Activated T-helper 2 cell treated with anti-CD3 and anti-CD28 coated beads, Interferon-gamma antibody, Interleukin-2, Interleukin-4, amounts not matched to agents 10 μg/mL and 5 μg/mL and 100 μg/mL, durations not matched to agents 14 hours and 24 hours and 36 hours (primary cell): ENCODE data around the gene PIAS3. TPM values are rescaled to one million over a fixed set of nuclear protein-coding genes. Genes with fewer than 3 reads are reported as not detected.
"Not testable (repeated sequence)": the region's sequence is repeated elsewhere in the genome, so short reads cannot be mapped to it uniquely, and the experiment has no call there.

Experiments
- DNase-seq: peaks from one replicate; pipeline ENCODE4 v3.0.0; 2021; ENCODE audit warnings: low spot score
- H3K27ac Mint-ChIP-seq: one replicate; pipeline ENCODE4 v1.8.0; 2021; ENCODE audit warnings: mixed read lengths
- H3K27me3 Mint-ChIP-seq: one replicate; pipeline ENCODE4 v1.8.0; 2021; ENCODE audit warnings: low read depth, mixed read lengths
- H3K36me3 Mint-ChIP-seq: one replicate; pipeline ENCODE4 v1.8.0; 2021; ENCODE audit warnings: low read depth, mixed read lengths
- H3K4me1 Mint-ChIP-seq: one replicate; pipeline ENCODE4 v1.8.0; 2021; ENCODE audit warnings: low read depth, mixed read lengths
- H3K4me3 Mint-ChIP-seq: one replicate; pipeline ENCODE4 v1.8.0; 2021; ENCODE audit warnings: low read depth, mild to moderate bottlenecking, moderate library complexity, mixed read lengths
- H3K9me3 Mint-ChIP-seq: one replicate; pipeline ENCODE4 v1.8.0; 2021; ENCODE audit warnings: mixed read lengths
- intact Hi-C: fragments of 100-400 bp; cut with micrococcal nuclease; formaldehyde crosslinking; loops from one replicate; pipeline ENCODE4 v1.15.1; 2023
- total RNA-seq: library from RNA; stranded (reverse); gene quantifications from 2 replicates; pipeline ENCODE4 v1.2.3, GENCODE V29; 2022

Gene PIAS3
- total RNA-seq, 1 donor from 2014 or later, result 21.1 TPM

- Mint-ChIP-seq H3K27ac (no peak overlapping the region), H3K27me3 (no peaks in the 10 kb centered on the region), H3K9me3 (no peaks in the 10 kb centered on the region), H3K4me3 (no peak overlapping the region), H3K4me1 (peaks cover 2% of the 10 kb centered on the region), H3K36me3 (peaks cover 67% of the 10 kb centered on the region)
- no peak for DNase-seq
- intact Hi-C loops, result no loop called here
Measured at GRCh38 chr1:145837656-145838055, 21.2 kb downstream of the PIAS3 start.

DNA sequence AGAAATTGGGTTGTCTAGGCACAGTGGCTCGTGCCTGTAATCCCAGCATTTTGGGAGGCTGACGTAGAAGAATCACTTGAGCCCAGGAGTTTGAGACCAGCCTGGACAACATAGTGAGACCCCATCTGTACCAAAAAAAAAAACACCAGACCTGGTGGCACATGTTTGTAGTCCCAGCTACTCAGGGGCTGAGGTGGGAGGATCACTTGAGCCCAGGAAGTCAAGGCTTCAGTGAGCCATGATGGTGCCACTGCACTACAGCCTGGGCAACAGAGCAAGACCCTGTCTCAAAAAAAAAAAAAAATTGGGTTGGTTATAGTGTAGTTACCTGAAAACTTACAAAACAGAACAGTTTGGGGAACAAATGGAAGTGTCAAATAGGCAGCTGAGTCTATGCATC lies 28.1 kb downstream of the PIAS3 start:
- H3K9me3 Mint-ChIP-seq, H3K27ac Mint-ChIP-seq, intact Hi-C loops, H3K4me3 Mint-ChIP-seq, DNase-seq, H3K27me3 Mint-ChIP-seq: not testable (repeated sequence)
- peaks cover 77% of the 10 kb centered on the region for H3K36me3 Mint-ChIP-seq
- peaks cover 24% of the 10 kb centered on the region for H3K4me1 Mint-ChIP-seq

- intact Hi-C loops, result no loop called here
- Mint-ChIP-seq H3K4me1 (peaks cover 27% of the 10 kb centered on the region), H3K9me3 (no peaks in the 10 kb centered on the region), H3K36me3 (peaks cover 70% of the 10 kb centered on the region), H3K4me3 (no peak overlapping the region), H3K27ac (peak overlapping the region; percentile 69), H3K27me3 (no peaks in the 10 kb centered on the region)
- DNase-seq, result no peak
Measured at GRCh38 chr1:145828367-145829026, 30.4 kb downstream of the PIAS3 start.

DNA sequence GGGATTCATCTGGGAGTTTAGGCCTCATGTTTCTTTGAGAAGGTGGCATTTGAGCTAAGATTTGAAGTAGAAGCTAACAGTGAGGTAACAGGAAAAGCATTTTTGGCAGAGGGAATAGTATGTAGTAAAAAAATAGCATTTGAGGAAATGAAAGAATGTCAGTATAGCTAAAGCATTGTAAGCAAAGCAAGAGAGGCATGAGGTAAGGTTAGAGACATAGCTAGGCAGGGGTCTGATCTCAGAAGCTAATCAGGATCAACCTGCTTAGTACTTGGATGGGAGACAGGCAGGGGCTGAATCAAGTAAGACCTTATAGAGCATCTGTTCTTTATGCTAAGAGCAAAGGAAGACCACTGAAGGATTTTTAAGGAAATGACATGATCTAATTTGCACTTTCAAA lies 30.9 kb downstream of the PIAS3 start:
- Mint-ChIP-seq H3K4me3 (no peak overlapping the region), H3K36me3 (peaks cover 66% of the 10 kb centered on the region), H3K4me1 (peaks cover 27% of the 10 kb centered on the region), H3K9me3 (no peaks in the 10 kb centered on the region), H3K27me3 (no peaks in the 10 kb centered on the region), H3K27ac (peak overlapping the region; percentile 69)
- intact Hi-C loops, result no loop called here
- DNase-seq, result no peak

- H3K9me3 Mint-ChIP-seq, result no peaks in the 10 kb centered on the region
- no peaks in the 10 kb centered on the region for H3K27me3 Mint-ChIP-seq
- intact Hi-C loops, result no loop called here
- peak overlapping the region; percentile 99 for H3K4me3 Mint-ChIP-seq
- peaks cover 27% of the 10 kb centered on the region for H3K4me1 Mint-ChIP-seq
- DNase-seq, result no peak
- peaks cover 51% of the 10 kb centered on the region for H3K36me3 Mint-ChIP-seq
- peak overlapping the region; percentile 54 for H3K27ac Mint-ChIP-seq
Measured at GRCh38 chr1:145826030-145826429, 32.9 kb downstream of the PIAS3 start.

DNA sequence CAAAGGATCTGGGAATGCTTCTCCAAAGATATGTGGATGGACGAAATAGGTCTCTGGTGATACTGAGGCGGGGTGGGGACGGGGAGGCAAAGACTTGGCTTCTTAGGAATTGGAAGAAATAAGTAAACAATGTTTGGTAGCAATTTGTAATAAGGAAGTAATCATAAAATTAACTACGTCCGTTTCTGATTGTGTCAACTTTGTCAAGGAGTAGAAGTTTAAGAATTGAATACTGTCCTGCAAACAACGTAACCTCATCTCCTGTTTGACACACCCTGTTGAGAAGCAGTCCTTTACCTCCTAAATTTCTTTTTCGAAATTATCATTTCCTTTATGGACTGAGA lies 34.4 kb downstream of the PIAS3 start:
- intact Hi-C loops, result loop anchor here (1.0 kb wide), 1 partner anchor 35 kb away; the partner anchor contains the start of gene PIAS3
- peaks cover 37% of the 10 kb centered on the region for H3K36me3 Mint-ChIP-seq
- peak overlapping the region; percentile 95 for H3K27ac Mint-ChIP-seq
- H3K27me3 Mint-ChIP-seq, result no peaks in the 10 kb centered on the region
- DNase-seq, result no peak
- peaks cover 27% of the 10 kb centered on the region for H3K4me1 Mint-ChIP-seq
- H3K4me3 Mint-ChIP-seq, result peak overlapping the region; percentile 99
- H3K9me3 Mint-ChIP-seq, result no peaks in the 10 kb centered on the region

DNA sequence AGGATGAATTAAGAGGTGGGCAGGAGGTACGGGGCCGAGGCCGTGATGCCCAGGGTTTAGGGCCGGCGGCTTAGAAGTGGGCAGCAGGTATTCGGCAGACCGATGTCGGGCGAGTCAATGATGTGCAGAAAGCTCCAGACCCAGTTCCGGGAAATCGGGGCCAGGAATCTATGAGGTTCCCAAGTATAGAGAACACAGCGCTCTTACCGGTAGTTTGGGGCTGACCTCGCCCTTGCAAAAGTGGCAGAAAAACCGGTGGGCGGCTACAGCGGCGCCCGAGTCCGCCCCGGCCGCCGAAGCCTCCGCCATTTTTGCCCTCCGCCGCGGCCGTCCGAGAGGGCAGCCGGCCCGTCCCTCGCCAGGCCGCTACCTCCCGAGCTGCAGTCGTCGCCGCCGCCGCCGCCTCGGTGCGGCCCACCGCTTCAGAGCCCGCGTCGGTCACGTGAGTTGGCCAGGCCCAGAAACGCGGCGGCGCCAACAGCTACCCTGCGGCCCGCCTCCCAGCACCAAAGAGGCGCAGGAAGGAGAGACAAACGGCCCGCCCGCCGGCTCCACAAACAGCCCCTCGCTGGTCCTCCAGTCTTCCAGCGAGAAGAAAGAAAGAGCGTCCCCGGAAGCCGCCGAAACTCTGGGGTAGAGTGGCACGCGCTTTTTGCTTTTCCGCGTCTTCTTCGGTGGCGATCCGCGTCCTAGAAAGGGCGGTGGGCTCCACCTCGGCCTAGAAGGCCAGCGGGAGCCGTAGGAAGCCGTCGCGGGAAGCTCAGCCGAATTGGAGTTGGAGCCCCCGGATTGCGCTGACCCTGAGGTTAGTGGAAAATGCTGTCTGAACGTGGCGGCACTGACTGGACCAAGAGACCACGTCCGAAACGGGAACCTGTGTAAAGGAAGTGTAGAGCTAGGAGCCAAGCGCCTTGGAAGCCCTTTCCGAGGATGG lies 35.0 kb downstream of the PIAS3 start, which contains the start of the genes POLR3C and RNF115:
Gene POLR3C, plus strand, starts transcription at position 636 of the 934 bp plus-strand sequence. CDS start 1,577 bp downstream, outside the sequence.
Gene RNF115, minus strand, starts transcription at position 531 of the 934 bp plus-strand sequence. Its CDS starts 222 bp downstream, at position 309.
- intact Hi-C loops, result loop anchor here (1.0 kb wide), 1 partner anchor 35 kb away; the partner anchor contains the start of gene PIAS3
- Mint-ChIP-seq H3K9me3 (no peaks in the 10 kb centered on the region), H3K4me3 (peak within 1 kb of the TSS; percentile 99), H3K4me1 (peaks cover 27% of the 10 kb centered on the region), H3K36me3 (peaks cover 35% of the 10 kb centered on the region), H3K27ac (peak within 1 kb of the TSS; percentile 95), H3K27me3 (no peaks in the 10 kb centered on the region)
- DNase-seq, result peak; percentile 86

GRCh38 chr1:145822779-145823331 lies 36.0 kb downstream of the PIAS3 start:
- Mint-ChIP-seq H3K36me3 (peaks cover 26% of the 10 kb centered on the region), H3K4me1 (peaks cover 19% of the 10 kb centered on the region), H3K4me3 (peak overlapping the region; percentile 33)
- DNase-seq, intact Hi-C loops, H3K9me3 Mint-ChIP-seq, H3K27ac Mint-ChIP-seq, H3K27me3 Mint-ChIP-seq: not testable (repeated sequence)

GRCh38 chr1:145818095-145818494 lies 40.8 kb downstream of the PIAS3 start:
- H3K4me3 Mint-ChIP-seq, intact Hi-C loops, H3K9me3 Mint-ChIP-seq, DNase-seq, H3K27ac Mint-ChIP-seq, H3K27me3 Mint-ChIP-seq, H3K4me1 Mint-ChIP-seq, H3K36me3 Mint-ChIP-seq: not testable (repeated sequence)

GRCh38 chr1:145812977-145813810 lies 45.7 kb downstream of the PIAS3 start:
- H3K4me3 Mint-ChIP-seq, DNase-seq, H3K36me3 Mint-ChIP-seq, H3K27ac Mint-ChIP-seq, H3K4me1 Mint-ChIP-seq, H3K9me3 Mint-ChIP-seq, intact Hi-C loops, H3K27me3 Mint-ChIP-seq: not testable (repeated sequence)

DNA sequence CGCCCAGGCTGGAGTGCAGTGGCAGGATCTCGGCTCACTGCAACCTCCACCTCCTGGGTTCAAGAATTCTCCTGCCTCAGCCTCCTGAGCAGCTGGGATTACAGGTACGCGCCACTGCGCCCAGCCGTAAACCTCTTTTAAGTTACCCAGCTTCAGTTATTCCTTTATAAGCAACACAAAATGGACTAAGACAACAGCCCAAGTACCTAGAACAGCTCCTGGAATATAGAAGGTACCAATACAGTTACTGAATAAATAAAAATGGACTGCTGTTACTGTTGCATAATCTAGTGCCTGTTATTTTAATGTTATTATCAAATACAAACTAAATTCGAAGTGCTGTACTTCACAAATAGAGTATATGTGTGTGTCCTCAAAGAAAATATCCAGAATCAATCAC lies 52.0 kb downstream of the PIAS3 start:
- Mint-ChIP-seq H3K9me3 (no peaks in the 10 kb centered on the region), H3K4me1 (peaks cover 5% of the 10 kb centered on the region), H3K36me3 (peaks cover 11% of the 10 kb centered on the region), H3K27ac (no peak overlapping the region), H3K4me3 (no peak overlapping the region), H3K27me3 (no peaks in the 10 kb centered on the region)
- no peak for DNase-seq
- intact Hi-C loops, result no loop called here

DNA sequence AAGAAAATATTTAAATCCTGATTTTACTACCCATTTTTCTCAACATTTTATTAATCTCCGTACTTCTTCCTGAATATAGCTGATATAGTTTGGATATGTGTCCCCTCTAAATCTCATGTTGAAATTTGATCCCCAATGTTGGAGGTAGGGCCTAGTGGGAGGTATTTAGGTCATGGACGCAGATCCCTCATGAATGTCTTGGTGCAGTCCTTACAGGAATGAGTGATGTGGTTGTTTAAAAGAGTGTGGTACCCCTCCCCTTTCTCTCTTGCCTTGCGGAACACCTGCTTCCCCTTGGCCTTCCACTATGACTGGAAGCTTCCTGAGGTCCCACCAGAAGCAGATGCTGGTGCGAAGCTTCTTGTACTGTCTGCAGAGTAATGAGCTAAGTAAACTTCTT lies 52.5 kb downstream of the PIAS3 start:
- Mint-ChIP-seq H3K4me3 (no peak overlapping the region), H3K27me3 (no peaks in the 10 kb centered on the region), H3K4me1 (peaks cover 5% of the 10 kb centered on the region), H3K27ac (no peak overlapping the region), H3K9me3 (no peaks in the 10 kb centered on the region), H3K36me3 (peaks cover 11% of the 10 kb centered on the region)
- intact Hi-C loops, result no loop called here
- DNase-seq, result no peak
